Vagina (tissue), 2 donors: ENCODE data around the gene KAZN. TPM values are rescaled to one million over a fixed set of nuclear protein-coding genes. Genes with fewer than 3 reads are reported as not detected.

ENCODE experiments used
- DNase-seq, 2 donors: peaks; one replicate each; pipeline ENCODE4 v3.0.0-alpha.2; 2017; ENCODE audit errors: extremely low spot score in 2 of 2
- H3K27ac ChIP-seq: fragments of 200-600 bp; sonication (generic); one replicate; pipeline ENCODE4 v1.5.1; 2019
- H3K27me3 ChIP-seq: fragments of 200-600 bp; sonication (generic); one replicate; pipeline ENCODE4 v1.5.1; 2019
- H3K36me3 ChIP-seq, 2 donors: fragments of 200-600 bp; sonication (generic); one replicate each; pipeline ENCODE4 v1.5.1; 2017 to 2019
- H3K4me1 ChIP-seq: fragments of 200-600 bp; sonication (generic); one replicate; pipeline ENCODE4 v1.5.1; 2019
- H3K4me3 ChIP-seq, 2 donors: fragments of 200-600 bp; sonication (generic); 1 replicate in 1 of 2; 2 replicates in 1 of 2; pipeline ENCODE4 v1.5.1; 2016 to 2019
- H3K9me3 ChIP-seq: fragments of 200-600 bp; sonication (generic); one replicate; pipeline ENCODE4 v1.5.1; 2019
- POLR2A ChIP-seq, 2 donors: fragments of 450-650 bp; IDR thresholded peaks; one replicate each; pipeline ENCODE4 v1.6.1; 2017; ENCODE audit warnings: antibody characterized with exemption in 2 of 2, mild to moderate bottlenecking in 2 of 2, moderate library complexity in 2 of 2
- POLR2AphosphoS5 ChIP-seq, 2 donors: sonication (generic); formaldehyde crosslinking; IDR thresholded peaks; one replicate each; pipeline ENCODE4 v1.9.0; 2017; ENCODE audit warnings: antibody characterized with exemption in 2 of 2, mild to moderate bottlenecking in 2 of 2, low read depth in 1 of 2; ENCODE audit not compliant: insufficient read depth in 1 of 2
- intact Hi-C: fragments of 100-400 bp; cut with DNase I; formaldehyde crosslinking; loops from one replicate; pipeline ENCODE4 v1.15.1; 2023
- total RNA-seq: library from RNA; depleted of rRNA; stranded (reverse); fragments of >200 nt; gene quantifications from one replicate; pipeline ENCODE4 v1.2.3, GENCODE V29; 2016
- TF ChIP-seq, protein P1 (sequence below), 3 experiments: fragments of 450-650 bp in 2 of 3; fragments of 200-600 bp in 1 of 3; sonication (generic) in 1 of 3; IDR thresholded peaks; one replicate each; pipeline ENCODE4 v1.5.1; 2017 to 2019; ENCODE audit warnings: antibody characterized with exemption in 3 of 3, mild to moderate bottlenecking in 2 of 3, moderate library complexity in 2 of 3

KAZN gene
- total RNA-seq, 1 donor from 2014 or later: 29.5 TPM

DNA sequence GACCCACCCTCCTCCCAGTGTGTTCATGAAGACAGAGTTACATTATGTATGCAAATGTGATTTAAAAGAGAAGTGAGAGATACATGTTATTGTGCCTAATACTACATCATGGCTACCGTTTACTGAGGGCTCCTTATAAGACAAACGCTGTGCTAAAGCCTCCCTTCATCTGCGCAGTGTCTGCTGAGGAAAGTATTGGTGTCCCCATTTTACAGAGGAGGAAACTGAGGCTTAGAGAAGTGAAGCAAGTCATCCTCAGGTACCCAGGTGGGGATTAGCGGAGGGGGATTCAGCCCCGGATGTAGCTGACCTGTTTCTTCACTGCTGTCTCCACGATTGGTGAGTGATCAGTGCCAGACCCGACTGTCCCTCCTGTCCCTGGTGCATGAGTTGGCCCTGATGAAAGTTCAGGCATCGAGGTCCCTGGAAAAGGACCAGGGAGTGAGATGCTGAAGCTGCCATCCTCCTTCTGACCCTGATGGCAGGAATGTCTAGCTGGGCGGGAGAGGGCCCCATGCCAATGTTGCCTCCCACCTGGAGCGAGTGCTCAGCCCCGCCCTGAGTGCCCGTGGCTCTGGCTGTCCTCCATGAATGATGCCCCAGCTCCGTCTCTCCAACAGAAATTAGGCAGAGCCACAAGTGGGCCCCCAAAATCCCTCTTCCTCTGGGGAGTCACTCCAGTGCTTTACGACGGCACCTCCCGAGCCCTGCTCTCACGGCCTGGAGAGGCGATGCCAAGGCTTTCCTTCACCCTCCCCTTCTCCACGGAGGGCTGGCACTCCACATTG lies 204.7 kb downstream of the KAZN start:
- DNase-seq: no peak
- Histone ChIP-seq H3K9me3 (peaks cover 12% of the 10 kb centered on the region), H3K4me3 (no peak overlapping the region), H3K36me3 (no peaks in the 10 kb centered on the region), H3K27me3 (no peaks in the 10 kb centered on the region), H3K4me1 (no peaks in the 10 kb centered on the region), H3K27ac (no peak overlapping the region)
- intact Hi-C loops: no loop called here
- TF ChIP-seq POLR2AphosphoS5 (IDR thresholded peaks at IDR 0.05; ENCODE audit: insufficient read depth in 1 of 2, low read depth in 1 of 2): no peak
- no peak for TF ChIP-seq POLR2A (IDR thresholded peaks at IDR 0.05)
- TF ChIP-seq, protein P1, sequence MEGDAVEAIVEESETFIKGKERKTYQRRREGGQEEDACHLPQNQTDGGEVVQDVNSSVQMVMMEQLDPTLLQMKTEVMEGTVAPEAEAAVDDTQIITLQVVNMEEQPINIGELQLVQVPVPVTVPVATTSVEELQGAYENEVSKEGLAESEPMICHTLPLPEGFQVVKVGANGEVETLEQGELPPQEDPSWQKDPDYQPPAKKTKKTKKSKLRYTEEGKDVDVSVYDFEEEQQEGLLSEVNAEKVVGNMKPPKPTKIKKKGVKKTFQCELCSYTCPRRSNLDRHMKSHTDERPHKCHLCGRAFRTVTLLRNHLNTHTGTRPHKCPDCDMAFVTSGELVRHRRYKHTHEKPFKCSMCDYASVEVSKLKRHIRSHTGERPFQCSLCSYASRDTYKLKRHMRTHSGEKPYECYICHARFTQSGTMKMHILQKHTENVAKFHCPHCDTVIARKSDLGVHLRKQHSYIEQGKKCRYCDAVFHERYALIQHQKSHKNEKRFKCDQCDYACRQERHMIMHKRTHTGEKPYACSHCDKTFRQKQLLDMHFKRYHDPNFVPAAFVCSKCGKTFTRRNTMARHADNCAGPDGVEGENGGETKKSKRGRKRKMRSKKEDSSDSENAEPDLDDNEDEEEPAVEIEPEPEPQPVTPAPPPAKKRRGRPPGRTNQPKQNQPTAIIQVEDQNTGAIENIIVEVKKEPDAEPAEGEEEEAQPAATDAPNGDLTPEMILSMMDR (IDR thresholded peaks at IDR 0.05): no peak

- DNase-seq: no peak
- TF ChIP-seq, protein P1 (IDR thresholded peaks at IDR 0.05): no peak
- no peak for TF ChIP-seq POLR2A (IDR thresholded peaks at IDR 0.05)
- no peak for TF ChIP-seq POLR2AphosphoS5 (IDR thresholded peaks at IDR 0.05; ENCODE audit: insufficient read depth in 1 of 2, low read depth in 1 of 2)
- Histone ChIP-seq H3K4me1 (no peaks in the 10 kb centered on the region), H3K27me3 (no peaks in the 10 kb centered on the region), H3K27ac (no peak overlapping the region), H3K4me3 (no peak overlapping the region), H3K9me3 (peaks cover 12% of the 10 kb centered on the region), H3K36me3 (no peaks in the 10 kb centered on the region)
- intact Hi-C loops: no loop called here
These were observed 206.1 kb downstream of the KAZN start for GRCh38 chr1:14804626-14805025.

DNA sequence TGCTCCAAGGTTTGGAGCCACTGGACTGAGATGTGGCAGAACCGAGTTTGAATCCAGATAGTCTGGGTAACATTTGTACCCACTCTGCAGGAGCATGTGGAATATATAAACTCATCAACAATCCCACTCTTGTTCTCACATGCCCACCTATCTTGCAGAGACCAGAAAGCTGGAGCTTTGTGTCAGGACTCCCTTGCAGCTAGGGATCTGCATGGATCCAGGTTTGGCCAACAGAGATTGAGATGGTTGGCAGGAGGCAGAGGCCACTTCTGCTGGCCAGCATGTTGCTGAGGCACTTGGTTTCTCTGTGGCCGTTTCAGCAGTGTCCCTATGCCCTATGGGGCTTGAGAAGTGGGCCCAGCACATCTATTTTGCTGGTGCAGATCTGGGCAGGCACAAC lies 208.3 kb downstream of the KAZN start:
- Histone ChIP-seq H3K4me1 (no peaks in the 10 kb centered on the region), H3K27ac (no peak overlapping the region), H3K9me3 (peaks cover 12% of the 10 kb centered on the region), H3K27me3 (no peaks in the 10 kb centered on the region), H3K4me3 (no peak overlapping the region), H3K36me3 (no peaks in the 10 kb centered on the region)
- no peak for DNase-seq
- intact Hi-C loops: no loop called here
- TF ChIP-seq POLR2AphosphoS5 (IDR thresholded peaks at IDR 0.05; ENCODE audit: insufficient read depth in 1 of 2, low read depth in 1 of 2): no peak
- TF ChIP-seq, protein P1 (IDR thresholded peaks at IDR 0.05): no peak
- TF ChIP-seq POLR2A (IDR thresholded peaks at IDR 0.05): no peak

DNA sequence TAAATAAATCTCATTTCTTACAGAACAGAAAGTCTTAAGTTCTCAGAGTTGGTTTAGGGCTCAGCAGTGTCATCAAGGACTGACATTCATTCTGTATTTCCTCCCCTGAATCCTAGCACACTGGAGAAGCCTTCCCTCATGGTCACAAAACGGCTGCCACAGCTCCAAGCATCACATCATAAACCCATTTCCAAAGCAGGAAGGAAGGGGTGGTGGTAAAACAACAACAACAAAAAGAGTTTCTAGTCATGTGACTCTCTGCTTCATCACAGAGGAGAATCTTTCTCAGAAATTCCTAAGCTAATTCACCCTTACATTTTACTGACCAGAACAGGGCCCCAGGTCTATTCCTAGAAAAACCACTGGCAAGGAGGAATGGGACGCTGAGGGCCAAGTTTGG lies 210.3 kb downstream of the KAZN start:
- intact Hi-C loops: no loop called here
- H3K27ac ChIP-seq: peak overlapping the region; percentile 30
- no peaks in the 10 kb centered on the region for H3K4me1 ChIP-seq
- no peaks in the 10 kb centered on the region for H3K27me3 ChIP-seq
- no peak overlapping the region for H3K4me3 ChIP-seq
- no peaks in the 10 kb centered on the region for H3K36me3 ChIP-seq
- TF ChIP-seq POLR2A (IDR thresholded peaks at IDR 0.05) (no peak), POLR2AphosphoS5 (IDR thresholded peaks at IDR 0.05; ENCODE audit: insufficient read depth in 1 of 2, low read depth in 1 of 2) (no peak)
- TF ChIP-seq, protein P1 (IDR thresholded peaks at IDR 0.05): no peak
- peaks cover 12% of the 10 kb centered on the region for H3K9me3 ChIP-seq
- no peak for DNase-seq
